Measurements from ENCODE around the gene OTULIN.

Gene OTULIN

DNA sequence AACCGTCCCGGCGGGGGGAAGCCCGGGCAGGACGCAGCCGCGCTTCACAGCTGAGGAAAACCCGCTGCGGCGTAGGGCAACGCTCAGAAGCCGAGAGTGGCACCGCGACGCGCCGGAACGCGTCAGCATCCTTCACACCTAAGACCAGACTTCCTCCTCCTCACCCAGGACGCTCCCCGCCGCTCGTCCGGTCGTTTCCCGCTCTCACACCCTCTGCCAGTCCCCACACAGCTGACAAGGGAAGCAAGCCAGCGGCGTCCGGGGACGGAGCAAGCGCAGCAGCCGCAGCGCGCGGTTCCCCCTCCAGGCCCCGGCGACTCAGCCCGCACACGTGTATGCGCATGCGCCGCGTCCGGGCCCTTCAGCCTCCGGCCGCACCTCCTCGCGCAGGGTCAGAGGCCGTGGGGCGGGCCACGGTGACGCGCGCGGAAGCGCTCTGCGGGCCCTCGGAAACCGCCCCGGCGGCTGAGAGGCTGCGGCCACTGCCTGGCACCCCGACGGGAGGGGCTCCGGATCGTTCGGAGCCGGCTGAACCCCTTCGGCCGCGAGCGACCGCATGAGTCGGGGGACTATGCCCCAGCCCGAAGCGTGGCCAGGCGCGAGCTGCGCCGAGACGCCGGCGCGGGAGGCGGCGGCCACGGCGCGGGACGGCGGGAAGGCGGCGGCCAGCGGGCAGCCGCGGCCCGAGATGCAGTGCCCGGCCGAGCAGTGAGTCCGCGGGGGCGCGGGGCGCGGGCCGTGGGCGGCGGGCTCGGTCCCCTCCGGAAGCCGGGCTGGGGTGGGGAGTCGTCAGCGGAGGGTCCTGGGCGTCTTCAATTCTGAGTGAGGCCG is at the start of gene OTULIN:
TSS of gene OTULIN (plus strand) at position 449 of the 831 bp plus-strand sequence. CDS start at position 557, 108 bp downstream.
- peak; percentile 69 for DNase-seq

DNA sequence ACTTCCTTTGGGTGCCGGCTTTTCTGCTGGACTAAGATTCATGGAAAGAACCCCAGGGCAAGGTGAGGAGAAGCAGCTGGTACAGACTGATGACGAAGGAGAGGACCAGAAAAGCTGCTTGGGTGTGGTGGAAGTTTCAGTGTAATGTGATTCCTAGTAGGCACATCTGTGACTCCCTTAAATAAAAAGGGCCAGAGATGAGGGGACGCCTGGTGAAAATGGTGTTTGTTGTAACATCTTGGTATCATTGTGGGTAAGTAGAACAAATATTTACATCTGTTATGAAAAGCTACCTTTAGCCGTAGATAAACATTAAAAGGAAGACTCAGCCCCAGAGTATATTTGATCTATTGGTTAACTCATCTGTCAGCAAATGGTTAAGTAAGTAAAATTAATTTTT is 49.2 kb upstream of the OTULIN start:
- DNase-seq, result no peak

DNA sequence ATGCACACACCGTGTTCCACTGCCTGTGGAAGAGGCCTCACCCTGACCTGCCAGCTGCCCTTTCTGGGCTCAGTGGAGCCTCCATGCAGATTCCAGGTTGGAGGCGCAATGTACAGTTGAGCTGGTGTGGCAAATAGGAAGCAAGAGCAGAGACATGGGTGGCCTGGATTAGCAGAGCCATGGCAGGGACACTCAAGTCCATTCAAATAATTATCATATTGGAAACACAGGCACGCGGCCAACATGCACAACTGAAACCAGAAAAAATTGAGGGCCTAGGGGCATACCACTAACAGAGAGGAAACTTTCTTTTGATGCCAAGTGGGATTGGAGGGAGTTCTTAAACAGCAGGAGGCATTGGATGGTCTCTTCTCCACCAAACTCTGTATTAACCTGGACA is 47.1 kb upstream of the OTULIN start:
- DNase-seq, result no peak

DNA sequence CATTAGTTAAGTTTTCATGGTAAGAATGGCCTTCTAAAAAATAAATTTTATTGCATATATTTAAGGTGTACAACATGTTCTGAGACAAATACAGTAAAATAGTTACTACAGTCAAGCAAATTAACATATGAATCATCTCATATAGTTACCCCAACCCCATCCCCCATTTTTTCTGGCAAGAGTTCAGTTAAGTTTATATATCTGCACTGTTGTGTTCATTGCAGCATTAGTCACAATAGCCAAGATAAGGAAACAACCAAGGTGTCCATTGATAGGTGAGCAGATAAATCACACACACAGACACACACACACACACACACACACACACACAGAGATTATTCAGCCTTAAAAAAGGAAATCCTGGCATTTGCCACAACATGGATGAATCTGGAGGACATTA is 37.2 kb upstream of the OTULIN start:
- DNase-seq, result no peak

DNA sequence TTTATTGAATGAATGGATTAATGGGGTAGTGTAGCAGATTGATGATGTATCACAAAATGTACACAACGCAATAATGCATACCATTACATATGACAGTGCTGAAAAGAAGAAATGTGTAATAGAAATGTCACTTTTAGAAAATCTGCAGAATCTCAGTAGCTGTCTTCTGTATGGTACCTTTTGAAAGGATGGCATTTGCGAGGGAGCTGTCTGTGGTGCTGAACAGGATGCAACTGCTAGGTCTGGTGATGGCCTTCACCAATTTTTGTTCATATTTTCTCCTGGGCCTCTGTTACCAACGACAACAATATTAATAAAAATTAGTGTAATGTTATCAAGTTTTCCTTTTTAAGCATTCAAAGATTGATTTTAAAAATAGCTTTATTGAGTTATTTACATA is 36.2 kb upstream of the OTULIN start:
- peak; percentile 3 for DNase-seq

DNA sequence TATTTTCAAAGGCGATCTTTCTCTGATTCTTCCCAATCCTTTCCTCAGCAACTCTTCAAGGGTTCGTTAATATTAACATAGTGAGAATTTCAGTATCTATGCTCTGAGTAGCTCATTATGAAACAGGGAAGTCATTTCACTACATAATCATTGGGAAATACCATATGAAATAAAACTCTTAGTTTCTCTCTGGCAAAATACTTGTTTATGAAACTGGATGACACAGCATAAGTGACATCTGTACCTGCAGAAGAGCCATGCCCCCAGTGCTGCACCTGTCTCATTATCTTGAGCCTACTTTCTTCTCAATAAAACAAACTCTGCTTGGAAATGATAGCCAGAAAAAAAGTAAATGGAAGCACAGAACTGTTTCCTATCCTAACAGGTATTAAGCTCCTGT is 33.8 kb upstream of the OTULIN start:
- DNase-seq, result no peak

DNA sequence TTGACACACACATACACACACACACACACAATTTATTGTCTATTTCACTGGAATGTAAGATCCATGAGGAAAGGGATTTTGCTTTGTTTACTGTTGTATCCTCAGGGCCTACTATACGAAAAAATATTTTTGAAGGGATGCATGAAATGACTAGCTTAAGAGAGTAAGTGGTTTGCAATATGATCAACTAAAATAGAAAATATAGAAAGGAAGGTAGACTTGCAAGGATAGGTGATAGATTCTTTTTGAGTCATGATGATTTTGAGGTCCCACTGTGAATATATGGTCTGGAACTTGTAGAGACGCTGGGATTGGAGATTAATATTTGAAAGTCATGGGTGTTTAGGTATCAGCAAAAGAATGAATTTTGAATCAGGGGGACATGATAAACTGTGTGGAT is 28.9 kb upstream of the OTULIN start:
- DNase-seq, result no peak

DNA sequence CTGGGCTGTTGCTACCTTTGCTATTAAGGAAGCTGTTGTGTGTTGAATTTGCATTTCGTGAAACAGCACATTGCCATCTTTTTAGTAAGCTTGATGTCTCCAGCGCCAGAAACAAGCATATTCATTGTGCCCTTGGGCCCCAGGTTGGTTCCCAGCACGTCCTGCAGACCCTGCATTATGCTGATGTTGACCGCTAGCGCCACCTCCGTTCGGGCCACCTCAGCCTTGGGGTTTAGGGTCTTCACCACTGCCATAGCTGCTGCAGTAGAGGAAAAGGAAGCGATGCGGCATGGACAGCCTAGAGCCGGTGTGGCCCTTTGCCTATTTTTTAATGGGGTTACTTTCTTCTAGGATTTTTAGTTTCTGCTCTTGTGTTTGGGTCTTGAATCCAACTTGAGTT is 23.8 kb upstream of the OTULIN start:
- DNase-seq, result no peak

DNA sequence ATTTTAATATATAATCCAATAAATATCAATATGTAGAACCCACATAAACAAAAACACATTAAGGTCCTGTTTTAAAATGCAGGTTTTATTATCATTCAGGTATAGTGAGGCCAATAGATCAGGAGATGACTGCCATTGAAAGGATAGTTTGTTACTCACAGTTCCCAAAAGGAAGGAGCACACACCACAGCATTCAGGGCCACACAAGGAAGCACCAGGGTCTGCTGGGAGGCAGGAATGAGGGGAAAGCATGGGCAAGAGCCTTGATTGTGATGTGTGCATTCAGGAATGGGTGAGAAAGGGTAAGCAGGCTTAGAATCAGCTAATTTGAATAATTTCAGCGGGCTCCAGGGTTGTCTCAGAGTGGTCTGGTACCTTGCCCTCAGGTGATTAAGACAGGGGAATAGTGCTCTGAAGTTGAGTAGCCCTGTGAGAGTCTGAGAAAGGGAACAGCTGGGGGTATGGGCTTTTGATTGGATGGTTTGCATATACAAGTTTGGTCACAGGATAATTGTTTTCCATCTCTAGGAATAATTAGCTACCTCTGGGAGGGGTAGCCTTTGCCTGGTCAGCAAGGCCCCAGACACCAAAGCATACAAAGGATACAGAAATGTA is 19.8 kb upstream of the OTULIN start:
- DNase-seq, result no peak

DNA sequence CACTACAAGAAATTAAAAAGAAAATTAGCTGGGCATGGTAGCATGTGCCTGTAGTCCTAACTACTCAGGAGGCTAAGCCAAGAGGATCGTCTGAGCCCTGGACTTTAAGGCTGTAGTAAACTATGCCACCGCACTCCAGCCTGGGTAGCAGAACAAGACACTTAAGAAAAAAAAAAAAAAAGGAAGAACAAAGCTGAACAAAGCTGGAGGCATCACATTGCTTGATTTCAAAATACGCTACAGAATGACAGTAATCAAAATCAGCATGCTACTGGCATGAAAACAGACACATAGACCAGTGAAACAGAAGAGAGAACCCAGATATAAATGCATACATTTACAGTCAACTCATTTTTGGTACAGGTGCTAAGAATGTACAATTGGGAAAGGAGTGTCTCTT is 14.5 kb upstream of the OTULIN start:
- DNase-seq, result no peak

DNA sequence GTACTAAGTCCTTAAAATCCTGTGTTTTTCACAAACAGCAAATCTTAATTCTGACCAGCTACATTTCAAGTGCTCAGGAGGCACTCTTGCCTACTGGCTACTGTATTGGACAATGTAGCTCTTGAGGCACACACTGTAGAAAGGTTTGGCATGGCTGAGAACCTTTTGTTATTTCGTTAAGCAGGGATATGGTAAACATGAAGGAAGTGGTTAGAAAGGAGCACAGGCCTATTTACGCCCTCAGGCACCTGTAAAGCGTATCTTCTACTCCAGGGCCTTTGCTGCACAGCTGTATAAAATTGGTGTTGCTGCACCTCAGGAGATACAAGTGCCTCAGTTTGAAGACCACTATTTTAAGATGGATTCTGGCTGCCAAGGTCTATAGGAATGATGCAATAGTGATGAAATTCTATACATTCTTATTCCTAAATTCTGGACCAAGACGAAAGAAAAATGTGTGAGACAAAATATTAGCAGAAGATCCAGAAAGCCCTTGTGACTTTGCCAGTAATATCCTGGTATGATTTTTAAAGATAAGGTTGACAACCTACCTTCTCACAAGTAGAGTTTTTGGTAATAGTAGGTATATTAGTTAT is 9.3 kb upstream of the OTULIN start:
- DNase-seq, result no peak

DNA sequence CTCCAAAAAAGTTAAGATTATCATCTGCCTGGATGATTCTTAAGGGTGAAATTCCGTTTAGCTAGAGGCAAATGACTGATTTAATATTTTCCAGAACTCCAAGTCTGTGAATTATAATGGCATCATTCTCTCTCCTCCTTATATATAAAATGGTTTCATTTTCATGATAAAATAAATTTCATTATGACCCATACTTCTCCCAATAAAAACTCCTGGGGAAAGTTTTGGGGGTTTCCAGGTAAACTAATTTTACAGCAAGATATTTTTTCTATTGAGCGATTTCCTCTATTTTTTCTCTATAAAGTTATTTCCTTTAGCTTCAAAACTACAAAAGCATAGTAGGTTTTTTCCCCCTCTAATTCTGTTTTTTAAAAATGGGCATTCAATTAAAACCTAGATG is 7.6 kb upstream of the OTULIN start:
- DNase-seq, result no peak

DNA sequence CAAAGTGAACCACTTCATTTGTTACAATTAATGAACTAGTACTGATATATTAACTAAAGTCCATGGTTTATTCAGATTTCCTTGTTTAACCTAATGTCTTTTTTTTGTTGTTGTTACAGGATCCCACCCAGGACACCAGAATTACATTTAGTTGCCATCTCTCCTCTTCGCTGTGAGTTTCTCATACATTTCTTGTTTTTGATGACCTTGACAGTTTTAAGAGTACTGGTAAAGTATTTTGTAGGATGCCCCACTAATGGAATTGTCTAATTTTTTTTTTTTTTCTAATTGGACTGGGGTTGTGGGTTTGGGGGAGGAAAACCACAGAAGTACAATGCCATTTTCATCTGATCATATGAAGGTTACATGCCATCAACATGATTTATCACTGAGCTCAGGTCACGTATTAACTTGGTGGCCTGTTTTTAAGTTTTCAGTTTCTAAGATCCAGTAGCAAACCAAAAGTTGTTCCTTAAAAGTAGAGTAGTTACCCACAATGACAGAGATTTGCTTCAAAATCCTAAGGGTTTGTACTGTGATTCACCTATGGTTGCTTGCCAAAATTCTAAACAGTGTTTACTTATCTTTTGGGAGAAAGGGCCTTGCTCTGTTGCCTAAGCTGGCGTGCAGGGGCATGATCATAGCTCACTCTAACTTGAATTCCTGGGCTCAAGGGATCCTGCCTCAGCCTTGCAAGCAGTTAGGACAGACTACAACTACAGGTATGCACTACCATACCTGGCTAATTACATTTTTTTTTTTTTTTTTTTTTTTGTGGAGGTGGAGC is 4.5 kb upstream of the OTULIN start:
- DNase-seq, result no peak

DNA sequence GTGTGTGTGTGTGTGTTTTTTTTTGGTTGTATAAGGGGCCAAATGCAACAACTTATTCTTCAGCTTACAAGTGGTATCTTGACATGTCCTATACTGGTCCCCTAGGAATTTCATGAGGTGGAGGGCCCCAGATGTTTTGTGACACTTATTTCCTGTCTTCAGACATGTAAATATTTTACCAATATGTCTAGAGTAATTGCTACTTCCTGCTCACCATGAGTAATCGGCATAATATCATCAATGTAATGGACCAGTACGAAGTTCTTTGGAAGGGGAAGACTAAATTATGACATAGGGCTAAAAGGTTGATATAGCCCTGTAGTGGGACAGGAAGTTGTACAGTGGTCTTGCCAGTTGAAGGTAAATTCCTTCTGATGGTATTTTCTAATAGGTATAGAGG is 3.7 kb upstream of the OTULIN start:
- no peak for DNase-seq

DNA sequence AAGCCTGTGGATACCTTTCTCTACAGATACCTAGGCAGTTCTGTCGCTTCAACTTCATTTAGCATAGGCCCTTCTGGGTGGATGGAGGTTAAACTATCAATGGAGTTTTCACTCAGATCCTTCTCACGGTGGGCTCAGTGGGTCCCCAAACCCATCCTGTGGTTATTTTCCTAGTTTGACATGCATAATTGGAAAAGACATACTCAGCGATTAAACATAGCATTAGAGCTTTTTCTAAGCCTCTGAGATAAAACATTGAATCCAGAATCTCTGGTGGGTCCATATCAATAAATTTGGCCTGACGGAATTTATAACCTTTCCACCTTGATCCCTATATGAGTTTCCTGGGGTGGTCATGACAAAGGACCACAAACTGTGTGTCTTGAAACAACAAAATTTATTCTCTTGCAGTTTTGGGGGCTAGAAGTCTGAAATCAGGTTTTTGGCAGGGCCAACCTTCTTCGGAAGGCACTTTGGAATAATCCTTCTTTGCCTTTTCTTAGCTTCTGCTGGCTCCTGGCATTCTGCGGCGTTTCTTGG is 1.7 kb upstream of the OTULIN start:
- DNase-seq, result no peak

DNA sequence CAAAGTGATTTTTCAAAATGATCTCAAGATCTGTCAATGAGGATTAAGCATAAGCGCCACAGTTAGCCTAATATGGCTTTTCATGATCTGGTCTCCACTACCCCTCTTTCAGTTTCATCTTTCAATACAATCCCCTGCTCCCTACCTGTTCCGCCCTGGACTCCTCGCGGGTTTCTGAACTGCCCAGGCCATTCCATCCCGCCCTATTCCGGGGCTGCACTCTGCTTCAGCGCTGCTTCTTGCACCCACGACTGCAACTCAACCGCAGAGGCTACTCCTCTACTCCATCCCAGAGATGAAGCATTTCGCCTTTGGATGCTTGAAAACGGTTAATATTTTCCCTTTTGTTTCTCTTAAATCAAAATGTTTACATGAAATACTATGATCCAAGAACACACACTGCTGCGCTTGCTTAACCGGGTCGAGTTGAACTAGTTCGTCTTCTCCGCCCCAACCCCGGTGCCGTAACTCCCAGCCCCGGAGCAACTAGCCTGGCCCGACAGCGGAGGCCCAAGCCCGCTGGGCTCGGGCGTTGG is 716 bp upstream of the OTULIN start:
- no peak for DNase-seq

DNA sequence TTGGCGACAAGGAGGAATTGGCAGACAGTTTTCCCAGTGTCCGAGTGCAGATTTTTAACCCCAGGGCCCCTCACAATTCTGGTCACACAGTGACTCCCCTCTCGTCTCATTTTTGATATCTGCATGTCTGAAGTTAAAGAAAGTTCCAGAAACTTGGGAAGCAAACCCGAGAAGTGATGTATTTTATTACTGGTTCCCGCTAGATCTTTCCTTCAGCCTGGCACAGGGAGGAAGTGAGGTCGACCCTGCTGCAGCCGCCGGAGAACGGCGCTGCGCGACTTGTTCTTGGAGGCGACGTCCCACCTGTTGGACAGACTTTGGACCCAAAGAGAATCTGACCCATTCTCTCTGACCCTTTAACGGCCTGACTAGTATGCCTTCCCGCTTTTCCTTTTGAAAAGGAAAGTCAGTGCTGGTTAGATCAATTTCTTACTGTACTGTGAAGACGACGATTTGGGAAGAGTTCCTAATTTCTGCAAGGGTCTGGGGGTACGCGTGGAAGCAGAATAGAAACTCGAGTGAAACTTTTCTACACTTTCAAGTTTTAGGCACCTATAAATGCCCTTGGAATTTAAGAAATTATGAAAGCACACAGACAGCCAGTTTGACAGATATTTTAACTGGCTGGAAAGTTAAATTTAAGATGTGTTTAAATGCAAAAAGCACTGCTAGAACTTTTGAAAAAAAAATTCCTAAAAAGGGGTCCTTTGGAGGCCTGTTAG is 744 bp downstream of the OTULIN start:
- DNase-seq, result no peak

DNA sequence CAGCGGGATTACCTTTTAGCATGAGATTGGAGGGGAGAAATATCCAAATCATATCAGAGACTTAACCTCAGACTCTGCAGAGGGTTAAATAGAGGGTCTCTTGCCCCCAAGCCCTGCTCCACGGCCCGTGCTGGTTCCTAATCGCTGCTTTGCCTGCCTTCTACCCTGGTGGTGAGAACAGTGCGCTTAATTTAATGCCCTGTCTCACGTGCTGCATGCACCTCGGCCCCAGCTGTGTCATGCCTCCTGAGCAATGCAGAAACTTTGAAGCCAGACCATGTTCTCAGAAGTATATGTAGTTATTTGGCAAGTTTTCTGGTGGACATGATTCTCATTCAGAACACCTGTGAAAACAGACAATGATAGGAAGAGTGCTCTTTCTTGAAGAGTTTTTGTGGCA is 1.4 kb downstream of the OTULIN start:
- no peak for DNase-seq

DNA sequence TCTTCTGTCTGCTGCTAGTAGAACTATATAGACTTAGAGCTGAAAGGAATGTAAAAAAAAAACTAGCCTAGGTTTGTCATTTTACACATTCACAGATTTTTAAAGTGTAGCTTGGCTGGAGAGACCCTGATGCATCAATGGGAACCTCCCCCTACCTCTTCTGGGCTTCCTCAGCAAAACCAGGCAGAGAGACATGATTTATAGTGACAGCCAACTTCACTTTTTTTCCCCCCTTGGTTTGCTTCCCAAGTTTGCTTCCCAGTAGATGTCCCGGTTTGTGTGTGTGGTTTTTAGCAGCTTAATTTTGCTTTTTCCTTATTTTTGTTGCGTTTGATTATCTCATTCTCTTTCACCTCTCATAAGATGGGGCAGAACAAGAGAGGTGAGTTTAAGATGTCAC is 1.8 kb downstream of the OTULIN start:
- no peak for DNase-seq

DNA sequence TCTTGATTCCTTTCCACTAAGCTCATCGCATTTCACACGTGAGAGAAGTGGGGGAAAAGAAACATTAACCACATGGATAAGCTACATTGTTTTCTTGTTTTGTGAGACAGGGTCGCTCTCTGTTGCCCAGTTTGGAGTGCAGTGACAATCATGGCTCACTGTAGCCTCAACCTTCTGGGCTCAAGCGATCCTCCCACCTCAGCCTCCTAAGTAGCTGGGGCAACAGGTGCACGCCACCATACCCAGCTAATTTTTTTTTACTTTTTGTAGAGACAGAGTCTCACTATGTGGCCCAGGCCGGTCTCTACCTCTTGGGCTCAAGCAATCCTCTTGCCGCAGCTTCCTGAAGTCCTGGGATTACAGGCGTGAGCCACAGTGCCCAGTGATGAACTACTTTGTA is 2.8 kb downstream of the OTULIN start:
- DNase-seq, result no peak

DNA sequence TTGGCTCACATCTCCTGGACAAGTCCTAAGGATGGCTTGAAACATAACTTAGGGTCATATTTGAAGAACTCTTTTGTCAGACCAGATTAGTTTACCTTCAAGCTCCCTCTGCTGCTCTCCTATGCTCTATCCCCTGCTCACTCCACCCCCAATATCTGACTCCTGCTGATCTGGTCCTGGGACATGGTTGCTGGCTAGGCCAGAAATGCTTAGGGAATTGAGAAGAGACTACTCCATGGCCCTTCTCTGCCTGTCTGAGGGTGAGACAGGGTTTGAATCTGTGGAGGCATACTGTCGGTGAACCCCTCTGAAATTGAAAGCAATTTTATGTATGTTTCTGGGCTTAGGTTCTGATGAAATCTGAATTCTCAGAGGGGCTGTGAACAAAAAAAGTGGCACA is 3.3 kb downstream of the OTULIN start:
- no peak for DNase-seq

DNA sequence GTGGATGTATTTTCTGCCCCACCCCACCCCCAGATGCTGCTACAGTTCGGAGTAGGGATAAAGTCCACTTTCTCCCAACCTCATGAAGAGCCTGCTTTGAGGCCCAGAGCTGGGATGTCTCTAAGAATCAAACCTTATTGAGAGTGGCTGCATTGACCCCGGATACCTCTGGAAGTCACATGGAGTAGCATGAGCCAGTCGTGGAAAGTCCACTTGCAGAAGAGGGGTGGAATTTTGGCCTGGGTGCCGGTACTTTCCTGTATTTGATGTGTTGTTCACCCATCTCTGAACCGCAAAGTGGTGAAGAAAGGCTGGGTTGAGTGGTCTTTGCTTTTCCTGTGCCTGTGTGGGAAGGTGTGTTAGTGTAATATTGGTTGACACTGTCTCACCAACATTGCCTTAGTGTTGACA is 3.7 kb downstream of the OTULIN start:
- DNase-seq, result no peak
